Measurements from ENCODE around the gene PJA2. TPM values are rescaled to one million over a fixed set of nuclear protein-coding genes. Genes with fewer than 3 reads are reported as not detected.

The PJA2 gene
- total and polyA plus RNA-seq, 2 donors (not counting 1 experiment from before 2014, with no cell fraction given) = 21.3 to 90.4 TPM

DNA sequence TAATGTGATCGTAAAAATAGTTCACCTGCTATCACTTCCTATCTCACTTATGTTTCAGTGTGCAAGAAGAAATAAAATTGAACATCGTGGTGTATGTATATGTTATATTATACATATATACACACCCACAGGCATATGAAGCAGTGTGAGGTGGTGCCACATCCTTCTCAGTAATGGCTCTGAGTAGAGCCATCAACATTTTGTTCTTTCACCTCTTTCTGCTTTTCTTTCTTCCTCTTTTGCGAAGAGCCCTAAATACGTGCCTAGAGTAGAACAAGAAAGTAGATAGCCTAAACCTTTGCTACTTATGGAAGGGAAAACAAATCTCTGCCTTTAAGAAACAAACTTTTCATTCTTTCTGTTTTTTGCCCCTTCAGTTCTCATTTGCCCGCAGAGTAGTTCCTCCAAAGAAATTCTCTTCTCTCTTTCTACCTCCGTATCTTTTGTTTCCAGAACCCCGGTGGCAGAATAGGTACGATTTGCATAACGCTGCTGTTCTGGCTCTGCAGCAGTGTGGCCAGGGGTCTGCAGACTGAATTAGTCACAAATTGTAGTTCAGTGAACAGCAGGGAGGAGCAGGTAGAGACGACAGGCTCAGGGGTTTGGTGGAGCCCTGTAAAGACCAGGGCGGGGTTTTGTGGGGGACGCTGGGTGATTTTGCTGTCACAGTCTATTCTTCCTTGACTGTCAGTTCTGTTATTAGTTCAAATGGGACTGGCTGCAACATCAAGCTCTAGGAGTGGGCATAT is 40.5 kb upstream of the PJA2 start:
- peaks cover 0 to 7% (median 0%) of the 10 kb centered on the region in 4 experiments for H3K27me3 ChIP-seq (replicated peaks in 1 of 4; ENCODE audit: control extremely low read depth in 1 of 4, control insufficient read depth in 3 of 4, insufficient read depth in 4 of 4, low read length in 3 of 4)
- no peaks in the 10 kb centered on the region for H3K79me2 ChIP-seq (ENCODE audit: control insufficient read depth, insufficient read depth, low read length)
- no peaks in the 10 kb centered on the region for H3K36me3 ChIP-seq (replicated peaks in 1 of 2; ENCODE audit: control extremely low read depth in 1 of 2, control insufficient read depth in 1 of 2, extremely low read depth in 1 of 2, insufficient read depth in 2 of 2, low read length in 1 of 2)
- H3K4me2 ChIP-seq (replicated peaks; ENCODE audit: low read depth, low read length, poor library complexity, severe bottlenecking) = peak overlapping the region; percentile 61
- Mint-ChIP-seq H3K9me3 (ENCODE audit: insufficient read depth) (no peaks in the 10 kb centered on the region), H3K4me1 (peaks cover 9% of the 10 kb centered on the region), H3K27me3 (peaks cover 4% of the 10 kb centered on the region), H3K27ac (no peak overlapping the region), H3K4me3 (peak overlapping the region; percentile 75)
- intact Hi-C loops (cut with micrococcal nuclease) = no loop called here
- H3K27ac ChIP-seq (ENCODE audit: low read length in 2 of 2) = peak overlapping the region in 1 of 2 donors; percentile 14
- H3K9me3 ChIP-seq (ENCODE audit: control extremely low read depth in 1 of 3, control insufficient read depth in 2 of 3, insufficient read depth in 1 of 3, low read length in 2 of 3) = no peaks in the 10 kb centered on the region
- TF ChIP-seq, protein P1, sequence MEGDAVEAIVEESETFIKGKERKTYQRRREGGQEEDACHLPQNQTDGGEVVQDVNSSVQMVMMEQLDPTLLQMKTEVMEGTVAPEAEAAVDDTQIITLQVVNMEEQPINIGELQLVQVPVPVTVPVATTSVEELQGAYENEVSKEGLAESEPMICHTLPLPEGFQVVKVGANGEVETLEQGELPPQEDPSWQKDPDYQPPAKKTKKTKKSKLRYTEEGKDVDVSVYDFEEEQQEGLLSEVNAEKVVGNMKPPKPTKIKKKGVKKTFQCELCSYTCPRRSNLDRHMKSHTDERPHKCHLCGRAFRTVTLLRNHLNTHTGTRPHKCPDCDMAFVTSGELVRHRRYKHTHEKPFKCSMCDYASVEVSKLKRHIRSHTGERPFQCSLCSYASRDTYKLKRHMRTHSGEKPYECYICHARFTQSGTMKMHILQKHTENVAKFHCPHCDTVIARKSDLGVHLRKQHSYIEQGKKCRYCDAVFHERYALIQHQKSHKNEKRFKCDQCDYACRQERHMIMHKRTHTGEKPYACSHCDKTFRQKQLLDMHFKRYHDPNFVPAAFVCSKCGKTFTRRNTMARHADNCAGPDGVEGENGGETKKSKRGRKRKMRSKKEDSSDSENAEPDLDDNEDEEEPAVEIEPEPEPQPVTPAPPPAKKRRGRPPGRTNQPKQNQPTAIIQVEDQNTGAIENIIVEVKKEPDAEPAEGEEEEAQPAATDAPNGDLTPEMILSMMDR (IDR thresholded peaks at IDR 0.05) = no peak
- TF ChIP-seq EZH2 (IDR thresholded peaks at IDR 0.05; ENCODE audit: borderline replicate concordance, insufficient read depth, low read depth, low read length, poor library complexity, severe bottlenecking) = no peak
- ATAC-seq (ENCODE audit: low read depth) (peak; percentile 31), DNase-seq (peak; percentile 19)
- no peaks in the 10 kb centered on the region for H3K4me1 ChIP-seq (ENCODE audit: control insufficient read depth in 2 of 2, insufficient read depth in 2 of 2, low read length in 2 of 2)
- CTCF ChIA-PET = no interaction called here
- 61% methylated on average over 9 of the region's 12 CpGs for WGBS (ENCODE audit: insufficient coverage)
- H3K4me3 ChIP-seq (ENCODE audit: control extremely low read depth in 1 of 5, extremely low read depth in 1 of 5, insufficient read depth in 1 of 5, low read depth in 2 of 5, low read length in 4 of 5) = peak overlapping the region in 3 of 5 experiments; percentile 10 to 40 (median 35)
- H3K9ac ChIP-seq (ENCODE audit: low read length) = peak overlapping the region; percentile 43
- POLR2A ChIA-PET = no interaction called here
- H2AFZ ChIP-seq (ENCODE audit: insufficient read depth, low read depth, low read length, poor library complexity, severe bottlenecking) = peak overlapping the region; percentile 73
- H4K20me1 ChIP-seq (ENCODE audit: control insufficient read depth, insufficient read depth, low read length, poor library complexity, severe bottlenecking) = no peaks in the 10 kb centered on the region

DNA sequence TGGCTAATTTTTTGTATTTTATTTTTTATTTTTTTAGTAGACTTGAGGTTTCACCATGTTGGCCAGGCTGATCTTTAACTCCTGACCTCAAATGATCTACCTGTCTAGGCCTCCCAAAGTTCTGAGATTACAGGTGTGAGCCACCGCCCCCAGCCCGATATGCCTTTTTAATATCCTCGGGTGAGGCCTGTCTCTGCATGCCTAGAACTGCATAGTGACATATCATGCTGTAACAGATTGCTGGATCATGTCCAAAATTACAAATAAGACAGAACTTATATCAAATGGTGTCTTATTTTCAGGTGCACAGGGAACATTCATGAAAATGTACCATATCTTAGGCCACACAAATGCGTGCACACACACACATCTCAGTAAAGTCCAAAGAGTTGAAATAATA is 39.1 kb upstream of the PJA2 start:
- Histone ChIP-seq H4K20me1 (ENCODE audit: control insufficient read depth, insufficient read depth, low read length, poor library complexity, severe bottlenecking) (no peaks in the 10 kb centered on the region), H3K4me3 (ENCODE audit: control extremely low read depth in 1 of 5, extremely low read depth in 1 of 5, insufficient read depth in 1 of 5, low read depth in 2 of 5, low read length in 4 of 5) (no peak overlapping the region), H3K9ac (ENCODE audit: low read length) (no peak overlapping the region), H3K36me3 (replicated peaks in 1 of 2; ENCODE audit: control extremely low read depth in 1 of 2, control insufficient read depth in 1 of 2, extremely low read depth in 1 of 2, insufficient read depth in 2 of 2, low read length in 1 of 2) (no peaks in the 10 kb centered on the region), H3K27ac (ENCODE audit: low read length in 2 of 2) (no peak overlapping the region), H3K27me3 (replicated peaks in 1 of 4; ENCODE audit: control extremely low read depth in 1 of 4, control insufficient read depth in 3 of 4, insufficient read depth in 4 of 4, low read length in 3 of 4) (no peaks in the 10 kb centered on the region), H3K79me2 (ENCODE audit: control insufficient read depth, insufficient read depth, low read length) (no peaks in the 10 kb centered on the region), H3K9me3 (ENCODE audit: control extremely low read depth in 1 of 3, control insufficient read depth in 2 of 3, insufficient read depth in 1 of 3, low read length in 2 of 3) (no peaks in the 10 kb centered on the region), H3K4me1 (ENCODE audit: control insufficient read depth in 2 of 2, insufficient read depth in 2 of 2, low read length in 2 of 2) (no peaks in the 10 kb centered on the region), H3K4me2 (replicated peaks; ENCODE audit: low read depth, low read length, poor library complexity, severe bottlenecking) (no peak overlapping the region), H2AFZ (ENCODE audit: insufficient read depth, low read depth, low read length, poor library complexity, severe bottlenecking) (no peak overlapping the region)
- Mint-ChIP-seq H3K27me3 (peaks cover 4% of the 10 kb centered on the region), H3K4me1 (peaks cover 9% of the 10 kb centered on the region), H3K4me3 (no peak overlapping the region), H3K9me3 (ENCODE audit: insufficient read depth) (no peaks in the 10 kb centered on the region), H3K27ac (no peak overlapping the region)
- ATAC-seq (ENCODE audit: low read depth) = no peak
- intact Hi-C loops (cut with micrococcal nuclease) = no loop called here
- CTCF ChIA-PET = no interaction called here
- POLR2A ChIA-PET = no interaction called here
- DNase-seq = no peak
- 94% methylated on average over 3 of the region's 4 CpGs for WGBS (ENCODE audit: insufficient coverage)
- TF ChIP-seq, protein P1 (IDR thresholded peaks at IDR 0.05) = no peak
- TF ChIP-seq EZH2 (IDR thresholded peaks at IDR 0.05; ENCODE audit: borderline replicate concordance, insufficient read depth, low read depth, low read length, poor library complexity, severe bottlenecking) = no peak
